Mucosa of stomach (tissue), 1 donor: ENCODE results near the gene KIF3C.
"Not testable (repeated sequence)": the region's sequence is repeated elsewhere in the genome, so short reads cannot be mapped to it uniquely, and the experiment has no call there.

Experiments used
- H3K27me3 ChIP-seq: one replicate; pipeline ENCODE4 v1.7.0; 2013; ENCODE audit warnings: mild to moderate bottlenecking, low read length; ENCODE audit not compliant: control insufficient read depth, insufficient read depth
- H3K36me3 ChIP-seq: one replicate; pipeline ENCODE4 v1.7.0; 2013; ENCODE audit warnings: low read length; ENCODE audit not compliant: control insufficient read depth, insufficient read depth
- H3K4me1 ChIP-seq: one replicate; pipeline ENCODE4 v1.7.0; 2013; ENCODE audit warnings: mild to moderate bottlenecking, low read length; ENCODE audit not compliant: control insufficient read depth, insufficient read depth
- H3K4me3 ChIP-seq: one replicate; pipeline ENCODE4 v1.7.0; 2013; ENCODE audit warnings: low read length
- H3K9ac ChIP-seq: one replicate; pipeline ENCODE4 v1.7.0; 2013; ENCODE audit warnings: mild to moderate bottlenecking, low read length, moderate library complexity
- H3K9me3 ChIP-seq: one replicate; pipeline ENCODE4 v1.7.0; 2013; ENCODE audit warnings: mild to moderate bottlenecking, low read length, moderate library complexity; ENCODE audit not compliant: control insufficient read depth
- donor health status: Pancreatic carcinoma.

The KIF3C gene

DNA sequence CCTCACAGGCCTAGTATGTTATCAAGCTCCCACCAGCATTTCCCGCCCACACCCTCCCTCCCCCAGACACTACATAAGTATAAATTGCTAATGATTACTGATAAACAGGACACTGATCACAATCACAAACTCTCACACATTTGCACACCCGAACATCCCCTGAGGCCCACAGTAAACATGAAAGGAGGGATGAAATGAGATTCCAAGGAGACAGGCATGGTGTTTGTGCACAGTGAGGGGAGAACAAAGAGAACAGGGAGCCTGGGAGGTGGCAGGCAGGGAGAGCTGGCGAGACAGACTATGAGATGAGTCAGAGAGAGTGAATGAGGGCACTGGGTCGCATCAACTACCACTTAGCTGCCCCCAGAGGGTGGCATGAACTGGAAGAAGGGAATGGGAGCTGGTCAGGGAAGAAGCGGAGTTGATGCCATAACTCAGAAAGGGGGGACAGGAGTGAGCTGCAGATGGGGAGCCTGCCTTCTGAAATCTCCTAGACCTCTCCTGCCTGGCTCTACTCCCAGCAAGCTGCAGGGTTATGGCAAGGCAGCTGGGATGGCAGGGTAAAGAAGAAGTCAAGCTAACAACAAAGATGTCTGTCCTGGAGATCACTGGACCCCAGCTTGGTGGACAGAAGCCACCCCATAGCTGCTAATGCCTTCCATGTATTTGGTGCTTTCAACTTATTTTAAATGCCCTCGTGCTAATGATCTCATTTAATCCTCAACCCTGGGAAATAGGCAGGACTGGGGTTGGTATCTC, 5.1 kb downstream of the KIF3C start:
- H3K9ac ChIP-seq, result no peak overlapping the region
- H3K36me3 ChIP-seq, result no peaks in the 10 kb centered on the region
- no peaks in the 10 kb centered on the region for H3K9me3 ChIP-seq
- H3K27me3 ChIP-seq, result no peaks in the 10 kb centered on the region
- H3K4me1 ChIP-seq, result peaks cover 6% of the 10 kb centered on the region
- no peak overlapping the region for H3K4me3 ChIP-seq

DNA sequence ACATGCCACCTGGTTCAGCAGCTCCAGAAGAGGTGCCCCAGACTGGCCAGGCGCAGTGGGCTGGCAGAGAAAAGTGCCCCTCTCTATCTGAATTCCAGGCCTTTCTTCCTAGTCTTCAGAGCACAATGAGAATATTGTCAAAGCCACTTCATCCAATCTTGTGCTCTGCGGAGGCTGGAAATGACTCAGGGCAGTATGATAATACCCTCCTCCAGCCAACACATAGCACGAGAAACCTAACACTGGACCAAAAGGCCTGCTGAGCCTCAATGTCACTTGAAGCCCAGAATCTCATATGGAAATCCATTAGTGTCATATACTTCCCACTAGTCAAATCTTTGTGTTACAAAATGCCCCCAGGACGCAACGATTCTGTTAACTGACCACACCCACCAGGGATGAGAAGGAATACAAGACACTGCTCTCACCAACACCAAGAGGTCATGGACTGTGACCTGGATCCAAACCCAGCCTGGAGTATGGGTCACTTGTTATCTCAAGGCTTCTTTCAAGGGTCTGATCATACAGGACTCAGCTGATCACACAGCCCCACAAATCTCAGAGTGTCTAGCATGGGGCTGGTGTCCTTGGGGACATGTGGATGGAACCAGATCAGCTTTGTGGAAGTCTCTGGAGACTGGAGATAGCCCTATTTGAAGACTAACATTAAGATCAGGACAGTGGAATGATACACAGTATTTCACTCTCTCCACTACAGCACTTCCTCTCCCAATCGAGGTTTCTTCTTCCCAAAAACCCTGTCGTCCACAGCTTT, 10.1 kb downstream of the KIF3C start:
- no peaks in the 10 kb centered on the region for H3K4me1 ChIP-seq
- H3K4me3 ChIP-seq, result no peak overlapping the region
- no peaks in the 10 kb centered on the region for H3K36me3 ChIP-seq

DNA sequence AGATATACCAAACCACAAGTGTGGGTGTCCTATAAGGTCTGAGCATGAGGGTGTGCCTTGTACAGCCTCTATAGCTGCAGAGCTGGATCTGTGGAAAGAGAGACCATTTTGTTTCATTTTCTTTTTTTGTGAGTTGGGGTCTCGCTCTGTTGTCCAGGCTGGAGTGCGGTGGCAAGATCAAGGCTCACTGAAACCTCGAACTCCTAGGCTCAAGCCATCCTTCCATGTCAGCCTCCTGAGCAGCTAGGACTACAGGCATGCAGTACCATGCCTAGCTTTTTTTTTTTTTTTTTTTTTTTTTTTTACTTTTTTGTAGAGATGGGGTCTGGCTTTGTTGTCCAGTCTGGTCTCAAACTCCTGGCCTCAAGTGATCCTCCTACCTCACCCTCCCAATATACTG, 10.7 kb downstream of the KIF3C start:
- Histone ChIP-seq H3K4me3 (no peak overlapping the region), H3K9ac (no peak overlapping the region), H3K27me3 (no peaks in the 10 kb centered on the region), H3K36me3 (no peaks in the 10 kb centered on the region), H3K4me1 (no peaks in the 10 kb centered on the region), H3K9me3 (no peaks in the 10 kb centered on the region)

More for the DNA sequence above, 10.1 kb downstream of the KIF3C start:
- no peaks in the 10 kb centered on the region for H3K9me3 ChIP-seq
- H3K9ac ChIP-seq, result no peak overlapping the region
- no peaks in the 10 kb centered on the region for H3K27me3 ChIP-seq

- no peaks in the 10 kb centered on the region for H3K9me3 ChIP-seq
- no peaks in the 10 kb centered on the region for H3K4me1 ChIP-seq
- H3K36me3 ChIP-seq, result no peaks in the 10 kb centered on the region
- H3K9ac ChIP-seq, result no peak overlapping the region
- H3K4me3 ChIP-seq, result no peak overlapping the region
- no peaks in the 10 kb centered on the region for H3K27me3 ChIP-seq
Observed at GRCh38 chr2:25966531-25967270, 15.6 kb downstream of the KIF3C start.

DNA sequence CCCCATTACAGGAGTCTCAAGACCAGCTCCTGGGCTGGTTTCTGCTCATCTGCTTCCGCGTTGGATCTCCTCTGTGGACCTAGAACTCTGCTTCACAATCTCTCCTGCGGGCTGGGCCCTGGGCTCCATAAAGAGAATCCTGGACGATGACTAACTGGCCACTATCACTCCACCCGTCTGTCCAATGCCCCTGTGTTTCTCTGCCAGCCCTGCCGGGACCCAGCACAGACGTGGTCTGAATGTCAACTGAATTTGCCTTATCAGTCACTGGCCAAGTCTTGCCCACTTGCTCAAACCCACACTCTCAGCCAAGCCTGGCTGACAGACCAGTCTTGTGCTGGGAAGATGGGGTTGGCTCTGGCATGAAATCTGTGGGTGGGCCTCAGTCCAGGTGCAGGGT, 17.4 kb downstream of the KIF3C start:
- no peaks in the 10 kb centered on the region for H3K36me3 ChIP-seq
- H3K4me3 ChIP-seq, result no peak overlapping the region
- H3K4me1 ChIP-seq, result no peaks in the 10 kb centered on the region
- no peaks in the 10 kb centered on the region for H3K9me3 ChIP-seq
- H3K9ac ChIP-seq, result no peak overlapping the region
- H3K27me3 ChIP-seq, result no peaks in the 10 kb centered on the region

GRCh38 chr2:25960920-25961319, 21.4 kb downstream of the KIF3C start:
- H3K36me3 ChIP-seq, result no peaks in the 10 kb centered on the region
- H3K4me1 ChIP-seq, result no peaks in the 10 kb centered on the region
- no peaks in the 10 kb centered on the region for H3K27me3 ChIP-seq
- no peak overlapping the region for H3K9ac ChIP-seq
- no peaks in the 10 kb centered on the region for H3K9me3 ChIP-seq
- no peak overlapping the region for H3K4me3 ChIP-seq

DNA sequence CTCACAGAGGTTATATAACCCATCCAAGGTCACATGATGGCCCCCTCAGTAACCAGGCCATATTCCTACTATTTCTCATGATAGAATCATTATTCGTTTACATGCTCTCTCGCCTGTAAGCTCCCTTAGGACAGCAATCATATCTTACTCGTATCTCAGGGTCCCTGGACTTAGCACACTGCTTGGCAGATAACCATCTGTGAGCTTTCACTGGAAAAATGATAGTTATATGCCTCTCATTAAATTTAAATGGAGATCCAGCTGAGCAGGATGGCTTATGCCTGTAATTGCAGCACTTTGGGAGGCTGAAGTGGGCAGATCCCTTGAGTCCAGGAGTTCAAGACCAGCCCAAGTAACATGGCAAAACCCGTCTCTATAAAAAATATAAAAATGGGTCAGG, 21.9 kb downstream of the KIF3C start:
- Histone ChIP-seq H3K9ac (no peak overlapping the region), H3K27me3 (no peaks in the 10 kb centered on the region), H3K4me3 (no peak overlapping the region), H3K36me3 (no peaks in the 10 kb centered on the region), H3K4me1 (no peaks in the 10 kb centered on the region), H3K9me3 (no peaks in the 10 kb centered on the region)

GRCh38 chr2:25958611-25959010, 23.7 kb downstream of the KIF3C start:
- not testable (repeated sequence) for H3K9ac ChIP-seq, H3K9me3 ChIP-seq, H3K4me1 ChIP-seq, H3K36me3 ChIP-seq, H3K4me3 ChIP-seq, H3K27me3 ChIP-seq

- Histone ChIP-seq H3K4me1 (no peaks in the 10 kb centered on the region), H3K27me3 (no peaks in the 10 kb centered on the region), H3K9me3 (no peaks in the 10 kb centered on the region), H3K4me3 (no peak overlapping the region), H3K9ac (no peak overlapping the region), H3K36me3 (no peaks in the 10 kb centered on the region)
Observed at GRCh38 chr2:25957743-25958142, 24.6 kb downstream of the KIF3C start.

DNA sequence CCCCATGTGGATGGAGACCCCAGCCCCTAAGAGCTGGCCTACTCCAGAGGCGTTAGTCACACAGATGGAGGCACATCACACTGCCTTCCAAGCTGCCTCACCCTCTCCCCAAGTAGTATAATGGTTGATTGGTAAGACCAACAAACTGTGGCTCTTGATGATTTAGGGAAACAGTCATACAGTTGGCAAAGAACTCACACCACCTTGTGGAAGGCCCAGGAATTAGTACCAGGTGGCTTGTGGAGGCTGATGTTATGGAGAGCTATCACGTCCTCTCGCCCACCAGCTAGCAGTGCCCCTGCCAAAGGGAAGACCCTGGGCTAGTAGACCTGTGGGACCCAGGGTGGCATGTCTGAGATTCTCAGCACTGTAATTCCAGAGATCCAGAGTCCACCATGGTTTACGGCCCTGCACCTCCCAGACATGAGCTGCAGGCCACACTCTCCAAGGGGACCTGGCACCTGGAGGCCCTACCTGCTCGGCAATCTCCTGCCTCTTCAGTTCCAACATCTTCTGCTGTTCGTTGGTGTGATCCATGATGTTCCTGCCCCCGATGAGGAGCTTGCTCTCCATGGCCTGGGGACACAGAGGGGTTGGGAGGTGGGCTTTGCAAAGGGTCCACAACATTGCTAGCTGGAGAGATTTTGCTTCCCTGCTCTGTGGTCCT, 26.3 kb downstream of the KIF3C start:
- Histone ChIP-seq H3K4me1 (no peaks in the 10 kb centered on the region), H3K36me3 (no peaks in the 10 kb centered on the region), H3K9me3 (no peaks in the 10 kb centered on the region), H3K27me3 (no peaks in the 10 kb centered on the region), H3K9ac (no peak overlapping the region), H3K4me3 (no peak overlapping the region)

- Histone ChIP-seq H3K9me3 (no peaks in the 10 kb centered on the region), H3K36me3 (no peaks in the 10 kb centered on the region), H3K27me3 (no peaks in the 10 kb centered on the region), H3K4me3 (no peak overlapping the region), H3K9ac (no peak overlapping the region), H3K4me1 (no peaks in the 10 kb centered on the region)
Observed at GRCh38 chr2:25955036-25955435, 27.3 kb downstream of the KIF3C start.
